HG03565 (cell line): ENCODE results near the gene PARD3.
A peak's percentile ranks its signal among the peaks of the same experiment; 100 is the strongest.
"Not testable (repeated sequence)": the region's sequence is repeated elsewhere in the genome, so short reads cannot be mapped to it uniquely, and the experiment has no call there.

Experiments
- ATAC-seq: cut with Tn5 transposase; IDR thresholded peaks from one replicate; pipeline ENCODE4 v1.9.1; 2021; ENCODE audit warnings: mild to moderate bottlenecking, moderate library complexity; ENCODE audit not compliant: unreplicated experiment

Gene PARD3

DNA sequence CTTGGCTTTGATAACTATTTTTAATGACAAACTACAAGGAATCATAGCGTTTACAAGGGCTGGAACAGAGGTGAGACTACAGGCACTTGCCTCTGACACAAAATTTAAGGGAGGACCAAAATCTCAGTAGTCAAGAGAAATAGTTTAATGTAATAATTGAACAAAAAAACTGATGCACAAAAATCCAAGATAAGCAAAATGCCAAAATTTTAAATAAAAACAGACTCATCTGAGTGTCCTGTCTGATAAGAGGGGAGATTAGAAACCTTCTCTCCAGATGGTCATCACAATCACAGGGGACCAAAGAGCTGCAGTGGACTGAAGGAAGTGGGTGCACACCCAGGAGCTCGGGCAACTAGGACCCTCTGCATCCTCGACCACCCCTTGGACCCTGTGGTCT lies 70.5 kb downstream of the PARD3 start:
- ATAC-seq = no peak

DNA sequence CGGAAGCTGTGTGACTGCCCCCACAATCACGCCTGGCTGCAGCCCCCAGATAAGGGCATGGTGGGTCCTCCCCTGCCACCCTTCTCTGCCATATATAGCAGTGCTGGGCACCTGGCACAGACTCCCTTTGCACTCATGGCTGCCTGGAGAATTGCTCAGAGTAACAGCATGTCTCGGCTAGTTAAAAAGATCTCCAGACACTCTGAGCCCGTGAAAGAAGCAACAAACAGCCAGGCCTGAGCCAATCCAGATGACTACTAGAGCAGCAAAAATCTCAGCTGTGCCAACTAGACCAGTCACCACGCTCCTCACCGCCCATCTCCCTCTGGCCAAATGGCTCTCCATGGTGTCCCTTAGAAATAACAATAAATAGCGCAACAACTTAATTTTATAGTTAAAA lies 71.3 kb downstream of the PARD3 start:
- no peak for ATAC-seq

DNA sequence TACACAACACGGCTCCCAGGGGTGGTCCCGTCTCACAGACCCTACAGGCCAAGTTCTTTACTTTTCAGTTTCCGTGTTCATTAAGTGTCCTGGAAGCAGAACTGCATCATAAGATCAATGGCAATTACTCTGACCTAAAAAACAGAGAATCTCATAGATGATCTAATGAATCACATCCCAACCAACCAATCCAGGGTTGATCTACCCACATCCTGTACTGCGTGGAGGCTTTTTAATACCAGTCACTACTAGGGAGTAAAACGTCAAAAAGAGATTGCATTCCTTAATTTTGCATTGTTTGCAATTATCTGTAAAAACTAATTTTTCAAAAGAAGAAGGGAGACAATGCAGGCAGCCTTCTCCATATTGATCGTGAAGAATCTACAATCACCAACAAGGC lies 72.6 kb downstream of the PARD3 start:
- no peak for ATAC-seq

DNA sequence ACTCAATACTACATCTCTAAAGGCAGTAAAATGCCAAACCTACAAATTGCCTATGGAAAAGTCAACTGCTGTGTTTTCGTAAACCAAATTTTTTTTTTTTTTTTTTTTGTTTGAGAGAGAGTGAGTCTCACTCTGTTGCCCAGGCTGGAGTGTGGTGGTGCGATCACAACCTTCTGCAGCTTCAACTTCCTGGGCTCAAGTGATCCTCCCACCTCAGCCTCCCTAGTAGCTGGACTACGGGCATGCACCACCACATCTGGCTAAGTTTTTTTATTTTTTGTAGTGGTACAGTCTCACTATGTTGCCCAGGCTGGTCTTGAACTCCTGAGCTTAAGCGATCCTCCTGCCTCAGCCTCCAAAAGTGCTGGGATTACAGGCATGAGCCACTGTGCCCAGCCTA lies 74.0 kb downstream of the PARD3 start:
- not testable (repeated sequence) for ATAC-seq

DNA sequence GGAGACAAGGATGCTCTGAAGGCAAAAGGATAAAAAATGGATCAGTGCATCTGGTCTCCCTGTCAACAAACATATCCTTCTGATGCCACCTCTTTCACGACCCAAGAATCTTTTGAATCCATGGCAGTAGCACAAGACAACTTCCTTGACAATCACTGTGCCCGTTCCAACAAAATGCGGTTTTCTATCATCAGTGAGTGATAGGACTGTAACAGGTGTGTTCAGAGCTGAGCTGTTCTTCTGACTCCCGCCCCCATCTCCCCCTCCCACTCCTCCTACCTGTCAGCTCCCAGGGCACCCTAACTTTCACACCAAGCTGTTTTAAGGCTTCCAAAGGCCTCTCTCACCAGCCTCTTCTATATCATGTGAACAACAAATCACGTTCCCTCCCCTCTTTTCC lies 74.8 kb downstream of the PARD3 start:
- ATAC-seq = no peak

DNA sequence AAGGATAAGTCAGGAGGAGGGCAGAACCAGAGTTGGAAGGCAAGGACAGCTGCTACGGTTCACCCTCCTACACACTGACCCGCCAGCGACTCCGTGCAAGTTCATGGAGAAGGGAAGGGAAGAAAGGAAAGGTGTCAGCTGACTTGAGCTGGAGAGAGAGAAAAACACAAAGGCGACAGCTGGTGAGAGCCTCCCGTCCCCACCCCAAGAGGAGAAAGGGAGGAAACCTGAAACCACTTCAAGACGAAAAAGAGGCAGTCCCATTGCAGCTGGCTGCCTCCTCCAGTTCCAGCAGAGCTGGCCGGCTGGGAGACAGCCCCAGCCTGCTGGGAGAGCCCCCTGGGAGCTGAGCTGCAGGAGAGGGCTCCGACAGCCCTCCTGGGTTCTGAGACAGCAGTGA lies 75.2 kb downstream of the PARD3 start:
- no peak for ATAC-seq

DNA sequence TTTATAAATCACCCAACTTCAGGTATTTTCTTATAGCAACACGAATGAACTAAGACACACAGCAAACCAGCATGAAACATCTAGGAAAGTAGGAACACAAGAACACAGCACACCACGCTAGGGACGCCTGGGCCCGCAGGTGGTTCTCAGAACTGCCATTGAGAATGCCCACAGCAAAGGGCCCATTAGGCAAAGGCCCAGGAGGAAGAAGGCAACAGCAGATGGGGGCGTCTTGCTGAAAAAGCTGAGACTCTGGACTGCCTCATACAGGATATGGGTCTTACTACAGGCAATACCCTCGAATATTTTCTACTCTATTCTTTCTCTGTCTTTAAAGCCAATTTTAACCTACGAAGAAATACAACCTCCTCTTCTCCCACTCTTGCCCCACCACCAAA lies 77.3 kb downstream of the PARD3 start:
- no peak for ATAC-seq

DNA sequence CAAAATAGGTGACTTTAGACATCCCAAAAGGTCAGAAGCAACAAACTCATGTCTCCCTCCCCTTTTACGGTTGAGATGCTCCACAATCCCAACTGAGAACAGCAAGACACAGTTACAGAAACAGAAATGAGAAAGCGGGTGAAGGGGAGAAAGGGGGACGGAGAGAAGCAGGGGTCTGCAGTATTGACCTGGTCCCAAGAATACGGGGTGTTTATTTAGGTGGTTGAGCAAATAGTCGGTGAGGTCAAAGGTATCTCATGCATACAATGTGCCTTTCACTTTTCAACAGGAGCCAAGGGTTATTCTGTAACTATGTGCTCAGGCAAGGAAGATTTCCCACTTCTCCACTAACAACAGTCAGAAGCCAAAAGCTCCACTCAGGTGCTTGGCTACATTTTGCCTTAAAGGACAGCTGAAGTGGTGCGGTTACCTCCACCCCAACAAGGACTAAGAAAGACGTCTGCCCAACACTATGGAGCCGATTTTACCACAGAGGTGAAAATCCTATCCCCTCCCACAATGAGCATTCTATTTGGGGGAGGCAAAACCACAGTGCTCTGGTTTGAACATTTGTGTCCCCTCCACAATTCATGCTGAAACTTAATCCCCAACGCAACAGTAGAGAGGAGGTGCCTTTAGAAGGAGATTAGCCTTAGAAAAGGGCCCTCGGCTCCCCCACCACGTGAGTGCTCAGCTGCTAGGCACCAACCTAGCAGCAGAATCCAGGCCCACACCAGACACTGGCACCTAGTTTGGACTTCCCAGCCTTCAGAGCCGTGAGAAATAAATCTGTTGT lies 77.9 kb downstream of the PARD3 start:
- no peak for ATAC-seq

DNA sequence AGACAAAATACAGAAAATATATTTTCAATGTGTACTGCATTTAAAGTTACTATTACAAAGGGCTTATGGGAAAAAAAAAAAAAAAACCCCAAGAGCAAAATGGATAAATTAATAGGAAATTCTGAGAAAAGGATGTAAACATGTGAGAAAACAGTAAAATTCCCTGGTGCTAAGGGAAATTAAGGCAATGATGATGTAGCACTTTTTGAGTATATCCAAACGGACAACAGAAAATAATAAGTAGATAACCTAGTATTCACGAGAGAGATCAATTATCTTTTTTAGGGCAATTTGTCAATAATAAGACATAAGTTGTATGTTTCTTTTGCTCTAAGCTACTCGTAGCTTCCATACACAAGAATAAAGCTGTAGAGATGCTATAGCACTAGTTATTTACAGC lies 80.2 kb downstream of the PARD3 start:
- no peak for ATAC-seq

DNA sequence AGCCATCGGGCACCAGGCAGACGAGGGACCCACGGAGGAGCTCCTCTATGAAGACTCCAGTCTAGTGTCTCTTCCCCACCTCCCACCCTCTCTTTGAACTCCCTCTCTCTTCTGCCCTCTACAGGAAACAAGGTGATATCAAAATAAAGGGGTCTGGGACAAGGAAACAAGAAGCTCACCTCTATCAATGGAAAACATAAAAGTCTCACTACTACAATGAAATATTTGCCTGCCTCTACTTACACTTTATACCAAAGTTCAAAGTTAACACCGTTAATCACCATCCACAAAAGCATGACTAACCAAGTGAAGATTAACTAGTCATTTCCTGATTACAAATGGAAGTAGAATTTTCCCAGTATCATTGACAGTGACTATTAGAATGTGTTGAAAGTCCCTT lies 82.2 kb downstream of the PARD3 start:
- no peak for ATAC-seq

DNA sequence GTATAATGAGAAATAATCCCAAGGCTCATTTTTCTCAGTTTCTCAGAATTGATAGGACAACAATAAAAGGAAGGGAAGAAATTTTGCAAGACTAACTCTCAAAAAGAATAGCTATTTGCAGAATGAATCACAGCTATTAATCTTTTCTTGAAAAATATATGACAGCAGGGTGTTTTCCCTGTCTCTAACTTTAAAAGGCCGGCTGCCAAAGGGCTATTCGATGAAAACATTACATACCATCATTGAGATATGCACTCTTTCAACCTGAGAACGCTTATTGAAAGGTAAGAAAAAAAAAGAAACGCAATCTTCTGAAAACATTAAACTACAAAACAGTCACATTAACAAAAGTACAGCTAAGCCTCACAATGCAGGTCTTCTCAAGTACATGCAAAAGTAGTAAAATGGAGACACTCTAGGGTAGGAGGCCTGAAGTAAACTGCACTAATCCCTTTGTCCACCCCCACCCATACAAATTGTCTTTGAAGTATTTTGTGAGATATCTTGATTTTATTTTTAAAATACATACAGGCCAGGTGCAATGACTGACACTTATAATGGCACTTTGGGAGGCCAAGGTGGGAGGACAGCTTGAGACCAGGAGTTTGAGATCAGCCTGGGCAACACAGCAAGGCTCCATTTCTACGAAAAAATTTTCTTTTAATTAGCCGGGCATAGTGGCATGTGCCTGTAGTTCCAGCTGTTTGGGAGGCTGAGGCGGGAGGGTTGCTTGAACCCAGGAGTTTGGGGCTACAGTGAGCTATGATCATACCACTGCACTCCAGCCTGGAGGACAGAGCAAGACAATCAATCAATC lies 83.0 kb downstream of the PARD3 start:
- ATAC-seq = no peak

DNA sequence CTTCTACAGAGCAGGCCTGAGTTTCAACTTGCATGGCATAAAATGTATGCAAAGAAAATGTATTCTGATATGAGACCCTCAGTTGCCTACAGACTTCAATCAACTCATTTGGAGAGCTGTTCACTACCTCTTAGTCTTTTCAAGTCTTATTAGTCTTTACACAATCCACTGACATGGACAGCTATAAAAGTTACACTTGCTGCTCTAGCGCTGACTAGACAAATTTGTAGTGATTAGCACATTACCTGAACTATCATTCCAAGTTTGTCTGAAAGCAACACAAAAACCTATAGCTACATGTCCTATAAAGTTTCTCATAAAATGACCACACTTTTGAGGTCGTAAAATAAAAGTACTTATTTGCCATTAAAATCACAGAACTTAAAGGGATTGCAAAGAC lies 83.9 kb downstream of the PARD3 start:
- no peak for ATAC-seq

DNA sequence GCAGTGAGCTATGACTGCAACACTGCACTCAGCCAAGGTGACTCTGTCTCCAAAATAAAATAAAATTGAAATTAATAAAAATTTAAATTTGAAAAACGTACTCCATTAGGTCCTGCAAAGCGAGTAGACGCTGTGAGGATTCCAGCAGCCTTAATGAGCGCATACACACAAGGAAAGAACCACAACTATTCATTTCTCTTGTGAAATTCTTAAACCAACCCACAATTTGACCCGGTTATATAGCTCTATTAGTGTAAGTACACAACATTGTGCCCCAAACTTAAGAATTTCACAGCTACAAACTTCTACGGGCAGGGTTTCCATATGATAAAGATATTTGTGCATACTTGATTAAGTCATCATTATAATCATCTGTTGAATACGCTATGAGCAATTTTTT lies 84.4 kb downstream of the PARD3 start:
- ATAC-seq = no peak

DNA sequence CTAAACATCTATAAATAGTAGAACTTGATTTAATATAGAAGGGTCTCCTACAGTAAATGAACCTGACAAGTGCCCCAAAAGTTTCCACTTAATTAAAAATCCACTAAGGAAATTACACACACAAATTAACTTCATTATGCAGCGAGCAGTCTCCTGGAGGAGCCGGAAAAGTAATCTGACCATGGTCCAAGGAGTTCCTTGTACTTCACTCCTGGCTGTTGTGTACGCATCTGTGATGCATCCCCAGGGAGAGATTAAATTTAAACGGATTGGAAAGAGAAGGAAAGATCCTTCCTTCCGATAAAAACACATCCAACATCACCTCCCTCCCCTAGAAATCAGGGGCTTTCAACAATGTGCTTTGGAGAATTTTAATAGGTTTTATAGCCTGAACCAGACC lies 85.5 kb downstream of the PARD3 start:
- ATAC-seq = no peak

DNA sequence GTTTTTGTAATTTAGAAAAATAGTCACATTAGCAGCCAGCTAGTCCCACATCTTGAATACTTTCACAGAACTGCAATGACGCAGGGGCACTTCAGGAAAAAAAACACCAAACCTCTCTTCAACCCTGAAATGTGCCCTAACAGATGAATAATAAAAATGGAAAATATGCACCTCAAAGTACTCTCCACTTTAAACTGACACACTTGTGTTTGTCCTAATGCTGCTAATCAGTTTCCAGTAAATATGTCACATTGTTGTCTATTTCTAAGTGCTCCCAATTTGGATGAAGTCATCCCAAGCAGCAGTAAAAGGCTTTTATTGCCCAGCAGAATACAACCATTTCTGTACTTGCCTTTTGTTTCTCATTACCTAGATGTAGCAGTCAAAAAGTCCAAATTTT lies 86.7 kb downstream of the PARD3 start:
- ATAC-seq = no peak

DNA sequence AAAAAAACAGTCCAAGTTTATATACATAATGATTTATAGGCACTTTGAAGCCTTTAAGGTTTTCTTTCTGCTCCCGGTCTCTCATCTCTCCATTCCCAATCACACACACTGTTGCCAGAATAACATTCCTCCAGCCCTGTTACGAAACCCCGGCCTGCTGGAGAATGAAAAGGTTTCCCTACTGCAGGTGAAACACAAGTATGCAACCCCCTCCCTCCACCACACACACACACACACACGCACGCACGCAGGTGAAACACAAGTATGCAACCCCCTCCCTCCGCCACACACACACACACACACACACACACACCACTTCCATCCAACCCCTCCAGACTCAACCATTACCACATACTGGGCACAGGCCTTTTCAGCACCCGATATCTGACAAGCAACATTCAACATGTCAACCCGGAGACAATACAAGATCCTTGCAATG lies 87.5 kb downstream of the PARD3 start:
- no peak for ATAC-seq

DNA sequence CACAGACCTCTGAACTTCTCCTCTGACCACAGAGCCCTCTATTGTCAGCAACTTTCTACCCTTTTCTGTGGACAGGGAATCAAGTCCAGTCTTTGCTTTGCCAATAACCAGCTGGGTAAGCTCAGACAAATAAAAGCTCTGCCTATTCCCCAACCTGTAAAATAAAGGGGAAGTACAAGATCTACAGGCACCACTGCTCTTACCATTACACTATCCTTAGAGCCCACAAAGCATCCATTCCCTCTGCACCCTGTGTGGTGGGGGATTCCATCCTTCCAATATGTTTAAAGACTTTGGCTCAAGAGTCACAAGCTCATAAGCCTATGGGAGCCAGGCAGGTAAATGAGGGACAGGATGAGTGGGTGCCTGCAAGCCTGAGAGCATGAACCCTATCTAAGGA lies 88.2 kb downstream of the PARD3 start:
- ATAC-seq = no peak

DNA sequence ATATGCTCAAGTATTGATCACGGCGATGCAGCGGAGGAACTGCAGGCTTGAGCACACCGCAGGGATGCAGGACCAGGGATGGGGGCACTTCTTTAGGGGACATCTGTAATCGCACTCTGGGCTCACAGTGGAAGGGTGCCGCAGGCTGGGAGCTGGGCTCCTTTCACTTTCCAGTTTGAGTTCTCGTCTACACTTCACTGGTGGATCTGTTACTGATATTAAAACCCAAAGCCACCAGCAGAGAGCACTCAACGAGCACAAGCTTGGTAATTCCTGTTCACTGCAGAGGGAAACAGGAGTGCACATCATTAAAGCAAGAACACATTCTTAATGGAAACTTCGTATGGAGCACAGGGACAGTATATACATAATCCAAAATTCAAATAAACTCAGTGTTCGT lies 91.3 kb downstream of the PARD3 start:
- peak; percentile 55 for ATAC-seq

DNA sequence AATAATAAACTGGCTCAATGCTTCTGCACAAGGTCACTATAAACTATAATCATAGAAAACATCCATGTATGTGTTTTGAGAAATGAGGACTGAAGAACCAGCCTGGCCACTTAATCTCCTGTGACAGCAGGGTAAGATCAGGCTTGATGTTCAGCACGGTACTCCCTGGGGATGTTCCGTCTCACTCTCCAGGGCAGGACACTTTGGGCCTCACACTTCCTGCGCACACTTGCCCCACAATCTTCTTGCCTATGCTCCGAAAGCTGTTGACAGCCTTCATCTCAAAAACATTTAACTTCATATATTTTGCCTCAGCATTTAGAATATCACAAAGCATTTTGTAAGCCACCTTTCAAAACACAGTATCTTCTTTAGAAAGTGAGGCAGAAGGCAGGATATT lies 92.7 kb downstream of the PARD3 start:
- ATAC-seq = no peak

DNA sequence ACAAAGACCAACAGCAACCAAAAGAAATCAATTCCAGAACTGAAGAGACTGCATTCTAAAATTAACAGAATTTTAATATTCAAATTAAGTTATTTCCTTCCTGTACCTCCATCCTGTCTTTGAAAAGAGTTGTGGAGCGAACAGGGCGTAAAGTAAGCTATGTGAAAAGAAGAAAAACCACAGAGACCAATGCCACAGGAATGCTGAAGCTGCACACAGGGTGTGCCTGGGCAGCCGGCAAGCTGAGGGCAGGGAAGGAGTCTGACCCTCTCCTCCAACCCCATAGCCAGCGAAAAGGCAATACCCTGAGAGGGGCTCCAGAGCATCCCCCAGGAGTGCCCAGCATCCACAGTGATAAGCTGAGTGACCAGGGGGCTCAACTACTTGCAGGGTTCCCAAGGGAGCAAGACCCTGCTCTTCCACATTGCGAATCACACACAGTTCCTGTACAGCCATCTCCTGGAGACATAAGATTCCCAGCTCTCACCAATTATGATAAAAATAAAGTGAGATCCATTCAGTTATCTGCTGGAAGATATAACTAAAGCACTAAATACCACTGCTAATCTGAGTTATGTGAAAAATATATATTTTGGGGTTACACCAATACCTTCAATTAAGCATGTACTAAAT lies 93.8 kb downstream of the PARD3 start:
- ATAC-seq = no peak

DNA sequence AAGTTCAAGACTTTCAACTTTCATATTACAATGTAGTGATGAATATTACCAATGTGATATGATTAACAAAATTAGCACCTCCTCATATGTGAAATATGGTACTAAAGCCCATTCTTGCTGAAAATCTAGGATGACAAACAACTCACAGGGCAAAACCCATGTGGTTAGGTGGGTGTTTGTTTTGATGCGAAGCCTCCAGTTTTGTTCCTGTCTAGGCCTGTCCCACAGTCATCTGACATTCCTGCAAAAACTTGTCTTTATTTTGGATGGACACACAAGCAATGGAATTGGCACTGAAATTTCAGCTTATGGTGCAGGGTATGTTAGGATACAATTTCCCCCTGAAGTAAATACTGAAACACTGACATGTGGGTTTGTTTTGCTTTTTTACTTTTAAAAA lies 95.3 kb downstream of the PARD3 start:
- ATAC-seq = no peak

DNA sequence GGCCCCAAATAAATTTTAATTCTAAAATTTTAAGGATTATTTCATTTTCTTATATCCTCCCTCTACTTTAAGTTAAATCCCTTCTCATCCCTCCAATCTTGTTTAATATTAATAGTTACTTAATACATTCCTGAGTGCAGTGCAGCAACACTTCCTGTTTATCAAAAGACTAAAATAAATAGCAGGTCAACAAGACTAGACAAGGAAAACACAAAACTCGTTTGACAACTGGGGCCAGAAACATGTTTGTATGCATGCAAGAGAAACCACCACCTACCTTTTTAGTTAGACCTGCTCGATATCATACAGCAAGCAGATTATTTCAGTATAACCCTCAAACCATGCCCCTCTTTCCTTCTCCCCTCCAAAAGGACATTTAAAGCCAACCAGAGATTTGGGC lies 95.8 kb downstream of the PARD3 start:
- no peak for ATAC-seq
